Upper lobe of right lung (tissue), 1 donor: Measurements from ENCODE around the gene RERE. TPM values are rescaled to one million over a fixed set of nuclear protein-coding genes. Genes with fewer than 3 reads are reported as not detected.

Source experiments
- ATAC-seq: fragments of 200-7000 bp; cut with Tn5 transposase; one replicate; pipeline ENCODE4 v1.9.1; 2020; ENCODE audit warnings: mild to moderate bottlenecking, moderate library complexity
- DNase-seq: peaks from one replicate; pipeline ENCODE4 v3.0.0-alpha.2; 2020
- H3K27ac ChIP-seq: fragments of 200-600 bp; one replicate; pipeline ENCODE4 v1.8.0; 2022
- H3K27me3 ChIP-seq: fragments of 200-600 bp; one replicate; pipeline ENCODE4 v1.8.0; 2022; ENCODE audit warnings: mild to moderate bottlenecking
- H3K36me3 ChIP-seq: fragments of 200-600 bp; one replicate; pipeline ENCODE4 v1.8.0; 2022
- H3K4me1 ChIP-seq: fragments of 200-600 bp; one replicate; pipeline ENCODE4 v1.8.0; 2022
- H3K4me3 ChIP-seq: fragments of 200-600 bp; one replicate; pipeline ENCODE4 v1.8.0; 2022; ENCODE audit warnings: mild to moderate bottlenecking
- H3K9me3 ChIP-seq: fragments of 200-600 bp; one replicate; pipeline ENCODE4 v1.8.0; 2022
- intact Hi-C: fragments of 100-400 bp; cut with DNase I; formaldehyde crosslinking; loops from one replicate; pipeline ENCODE4 v1.11.0; 2022
- total RNA-seq: library from RNA; stranded (reverse); fragmentation: NEBNext Ultra II Directional; extraction: Animal tissue kit (Norgen Biotek cat#: 25700); gene quantifications from one replicate; pipeline ENCODE4 v1.2.1, GENCODE V29; 2021
- TF ChIP-seq, protein P1 (sequence below): fragments of 200-600 bp; IDR thresholded peaks from one replicate; pipeline ENCODE4 v1.8.0; 2022; ENCODE audit warnings: antibody characterized with exemption
- donor health status: DM: no; HTN: yes; CAD: no; lungs with severe emphysema.

RERE gene
- total RNA-seq, 1 donor from 2014 or later = 99.6 TPM

DNA sequence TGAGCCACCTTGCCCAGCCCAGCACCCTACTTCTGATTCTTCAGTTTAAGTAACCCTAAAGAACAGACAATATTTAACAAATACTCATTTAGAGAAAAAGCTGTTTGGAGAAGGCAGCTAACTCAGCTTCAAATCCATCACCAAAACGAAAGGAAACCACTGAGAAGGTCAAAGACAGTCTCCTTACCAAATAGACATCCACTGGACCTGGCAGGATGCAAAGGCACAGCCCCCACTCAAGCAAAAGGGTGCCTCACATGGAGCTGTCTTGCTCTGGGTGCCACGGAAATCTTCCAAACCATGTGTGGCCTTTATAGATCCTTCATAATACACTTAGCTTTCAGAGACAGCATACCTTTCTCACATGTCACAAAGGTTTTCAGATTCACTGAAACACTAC, 165.5 kb downstream of the RERE start:
- no peaks in the 10 kb centered on the region for H3K9me3 ChIP-seq
- H3K36me3 ChIP-seq = no peaks in the 10 kb centered on the region
- no peaks in the 10 kb centered on the region for H3K27me3 ChIP-seq
- TF ChIP-seq, protein P1, sequence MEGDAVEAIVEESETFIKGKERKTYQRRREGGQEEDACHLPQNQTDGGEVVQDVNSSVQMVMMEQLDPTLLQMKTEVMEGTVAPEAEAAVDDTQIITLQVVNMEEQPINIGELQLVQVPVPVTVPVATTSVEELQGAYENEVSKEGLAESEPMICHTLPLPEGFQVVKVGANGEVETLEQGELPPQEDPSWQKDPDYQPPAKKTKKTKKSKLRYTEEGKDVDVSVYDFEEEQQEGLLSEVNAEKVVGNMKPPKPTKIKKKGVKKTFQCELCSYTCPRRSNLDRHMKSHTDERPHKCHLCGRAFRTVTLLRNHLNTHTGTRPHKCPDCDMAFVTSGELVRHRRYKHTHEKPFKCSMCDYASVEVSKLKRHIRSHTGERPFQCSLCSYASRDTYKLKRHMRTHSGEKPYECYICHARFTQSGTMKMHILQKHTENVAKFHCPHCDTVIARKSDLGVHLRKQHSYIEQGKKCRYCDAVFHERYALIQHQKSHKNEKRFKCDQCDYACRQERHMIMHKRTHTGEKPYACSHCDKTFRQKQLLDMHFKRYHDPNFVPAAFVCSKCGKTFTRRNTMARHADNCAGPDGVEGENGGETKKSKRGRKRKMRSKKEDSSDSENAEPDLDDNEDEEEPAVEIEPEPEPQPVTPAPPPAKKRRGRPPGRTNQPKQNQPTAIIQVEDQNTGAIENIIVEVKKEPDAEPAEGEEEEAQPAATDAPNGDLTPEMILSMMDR = no peak
- DNase-seq (no peak), ATAC-seq (no peak)
- H3K4me1 ChIP-seq = peaks cover 30% of the 10 kb centered on the region
- H3K27ac ChIP-seq = peak overlapping the region; percentile 38
- no peak overlapping the region for H3K4me3 ChIP-seq
- intact Hi-C loops = no loop called here

DNA sequence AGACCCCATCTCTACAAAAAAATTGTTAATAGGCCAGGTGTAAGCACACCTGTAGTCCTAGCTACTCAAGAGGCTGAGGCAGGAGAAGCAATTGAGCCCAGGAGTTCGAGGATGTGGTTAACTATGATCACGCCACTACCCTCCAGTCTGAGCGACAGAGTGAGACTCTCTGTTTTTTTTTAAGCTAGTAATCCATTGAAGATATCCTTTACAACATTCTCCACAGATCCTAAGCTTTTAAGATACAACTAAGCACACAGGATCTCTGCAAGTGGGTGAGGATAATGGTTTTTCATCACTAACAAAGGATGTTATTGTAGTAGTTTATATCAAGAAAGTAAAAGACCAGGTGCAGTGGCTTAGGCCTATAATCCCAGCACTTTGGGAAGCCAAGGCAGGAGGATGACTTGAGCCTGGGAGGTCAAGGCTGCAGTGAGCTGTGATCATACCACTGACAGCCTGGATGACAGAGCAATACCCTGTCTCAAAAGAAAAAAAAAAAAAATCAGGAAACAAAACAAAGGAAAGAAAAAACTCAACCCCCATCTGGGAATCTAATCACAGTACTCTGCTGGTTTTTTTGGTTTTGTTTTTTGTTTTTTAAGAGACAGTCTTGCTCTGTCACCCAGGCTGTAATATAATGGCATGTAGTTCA, 166.1 kb downstream of the RERE start:
- no peak for DNase-seq
- Histone ChIP-seq H3K36me3 (no peaks in the 10 kb centered on the region), H3K9me3 (no peaks in the 10 kb centered on the region), H3K4me1 (peaks cover 30% of the 10 kb centered on the region), H3K4me3 (no peak overlapping the region), H3K27me3 (no peaks in the 10 kb centered on the region), H3K27ac (no peak overlapping the region)
- TF ChIP-seq, protein P1 = no peak
- ATAC-seq = no peak
- intact Hi-C loops = no loop called here

DNA sequence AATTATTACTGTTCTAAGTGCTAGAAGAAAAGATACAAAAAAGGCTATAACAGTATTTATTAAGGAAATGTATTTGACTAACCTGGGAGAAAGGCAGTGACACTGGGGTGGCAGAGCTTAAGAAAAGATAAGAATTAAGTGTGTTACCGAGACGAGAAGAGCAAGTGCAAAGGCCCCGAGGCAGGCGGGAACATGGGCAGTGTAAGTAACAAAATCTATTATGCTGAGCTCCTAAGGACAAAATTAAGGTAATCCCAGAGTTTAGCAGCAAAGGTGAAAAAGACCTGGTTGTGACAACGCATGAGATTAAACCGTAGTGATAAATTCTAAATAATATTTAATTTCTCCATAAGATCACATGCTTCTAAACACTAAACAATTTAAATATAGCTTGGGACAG, 167.6 kb downstream of the RERE start:
- no peaks in the 10 kb centered on the region for H3K36me3 ChIP-seq
- H3K4me1 ChIP-seq = peaks cover 30% of the 10 kb centered on the region
- H3K9me3 ChIP-seq = no peaks in the 10 kb centered on the region
- no peak overlapping the region for H3K27ac ChIP-seq
- no peaks in the 10 kb centered on the region for H3K27me3 ChIP-seq
- H3K4me3 ChIP-seq = no peak overlapping the region
- intact Hi-C loops = no loop called here
- TF ChIP-seq, protein P1 = no peak
- DNase-seq (no peak), ATAC-seq (no peak)

DNA sequence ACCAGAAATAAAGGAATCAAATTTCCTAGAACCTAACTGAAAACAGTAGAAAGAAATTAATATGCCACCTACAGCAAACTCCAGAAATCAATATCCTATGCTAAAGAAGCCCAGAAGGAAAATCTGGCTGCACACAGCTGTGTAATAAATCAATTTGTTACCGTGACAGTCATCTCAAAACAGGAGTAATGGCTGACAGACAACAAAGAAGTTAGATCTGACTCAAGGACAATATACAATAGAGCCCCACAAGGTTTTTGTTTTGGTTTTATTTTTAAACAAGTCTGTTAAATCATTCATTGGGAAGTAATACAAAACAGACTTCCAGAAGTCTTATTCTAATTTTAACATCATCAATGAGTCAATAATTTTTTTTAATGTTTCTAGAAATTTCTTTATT, 168.4 kb downstream of the RERE start:
- TF ChIP-seq, protein P1 = no peak
- intact Hi-C loops = no loop called here
- H3K4me1 ChIP-seq = peaks cover 30% of the 10 kb centered on the region

DNA sequence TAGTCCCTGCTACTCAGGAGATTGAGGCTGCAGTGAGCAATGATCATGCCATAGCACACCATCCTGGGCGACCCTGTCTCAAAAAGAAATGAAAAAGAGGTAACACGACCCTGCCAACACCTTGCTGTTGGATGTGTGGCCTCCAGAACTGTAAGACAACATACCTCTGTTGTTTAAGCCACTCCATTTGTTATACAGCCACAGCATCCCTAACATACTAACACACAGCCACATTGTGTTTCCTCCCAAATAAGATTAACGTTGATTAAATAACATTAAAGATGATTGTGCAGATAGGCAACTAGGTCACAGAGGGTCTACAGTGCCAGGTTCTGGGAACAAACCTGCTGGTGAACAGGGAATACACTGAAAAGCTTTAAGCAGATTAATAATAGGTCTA, 170.4 kb downstream of the RERE start:
- no peak for DNase-seq
- peaks cover 28% of the 10 kb centered on the region for H3K4me1 ChIP-seq
- no peak overlapping the region for H3K27ac ChIP-seq
- H3K9me3 ChIP-seq = no peaks in the 10 kb centered on the region
- no peaks in the 10 kb centered on the region for H3K27me3 ChIP-seq
- no peak overlapping the region for H3K4me3 ChIP-seq
- intact Hi-C loops = no loop called here
- H3K36me3 ChIP-seq = no peaks in the 10 kb centered on the region
- no peak for ATAC-seq
- TF ChIP-seq, protein P1 = no peak

More for the DNA sequence above, 168.4 kb downstream of the RERE start:
- H3K36me3 ChIP-seq = no peaks in the 10 kb centered on the region
- H3K9me3 ChIP-seq = no peaks in the 10 kb centered on the region
- no peak overlapping the region for H3K27ac ChIP-seq
- H3K27me3 ChIP-seq = no peaks in the 10 kb centered on the region
- ATAC-seq (no peak), DNase-seq (no peak)
- H3K4me3 ChIP-seq = no peak overlapping the region

DNA sequence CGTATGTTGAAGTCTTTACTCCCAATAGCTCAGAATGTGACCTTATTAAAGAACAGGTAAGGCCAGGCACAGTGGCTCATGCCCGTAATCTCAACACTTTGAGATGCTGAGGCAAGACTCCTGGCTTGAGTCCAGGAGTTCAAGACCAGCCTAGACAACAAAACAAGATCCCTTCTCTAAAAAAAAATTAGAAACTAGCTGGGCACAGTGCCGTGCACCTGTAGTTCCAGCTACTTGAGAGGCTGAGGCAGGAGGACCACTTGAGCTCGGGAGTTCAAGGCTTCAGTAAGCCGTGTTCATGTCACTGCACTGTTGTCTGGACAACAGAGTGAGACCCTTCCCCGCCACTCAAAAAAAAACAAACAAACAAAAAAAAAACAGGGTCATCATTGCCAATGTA, 171.3 kb downstream of the RERE start:
- Histone ChIP-seq H3K27me3 (no peaks in the 10 kb centered on the region), H3K27ac (no peak overlapping the region), H3K4me1 (peaks cover 20% of the 10 kb centered on the region), H3K4me3 (no peak overlapping the region), H3K36me3 (no peaks in the 10 kb centered on the region), H3K9me3 (no peaks in the 10 kb centered on the region)
- peak; percentile 45 for ATAC-seq
- TF ChIP-seq, protein P1 = no peak
- intact Hi-C loops = no loop called here
- DNase-seq = no peak
